UCSD-AML1 (cell line): ENCODE data around the gene UBTD2.
"Not testable (repeated sequence)": the region's sequence is repeated elsewhere in the genome, so short reads cannot be mapped to it uniquely, and the experiment has no call there.

Source experiments
- DNase-seq: peaks from one replicate; lab custom pipeline; 2025; ENCODE audit not compliant: unreplicated experiment; lab: John Stamatoyannopoulos, UW

The UBTD2 gene

DNA sequence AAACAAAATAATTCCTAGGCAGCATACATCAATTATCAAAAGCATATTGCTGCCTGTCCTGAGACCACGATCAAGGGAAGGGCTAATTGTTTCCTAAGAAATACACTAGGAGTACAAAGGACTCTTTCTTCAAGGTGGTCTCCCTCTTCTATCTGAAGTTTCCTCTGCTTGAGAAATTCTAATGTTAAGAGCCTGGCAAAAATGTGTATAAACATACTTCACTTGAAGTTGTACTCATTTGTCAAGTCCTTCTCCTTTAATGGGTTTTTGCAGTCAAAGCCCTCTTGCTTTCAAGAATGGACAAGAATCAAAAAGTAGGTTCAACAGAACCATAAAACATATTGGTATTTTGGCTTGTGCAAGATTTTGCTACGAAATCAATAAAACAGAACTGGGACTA, 31.1 kb downstream of the UBTD2 start:
- DNase-seq: no peak

DNA sequence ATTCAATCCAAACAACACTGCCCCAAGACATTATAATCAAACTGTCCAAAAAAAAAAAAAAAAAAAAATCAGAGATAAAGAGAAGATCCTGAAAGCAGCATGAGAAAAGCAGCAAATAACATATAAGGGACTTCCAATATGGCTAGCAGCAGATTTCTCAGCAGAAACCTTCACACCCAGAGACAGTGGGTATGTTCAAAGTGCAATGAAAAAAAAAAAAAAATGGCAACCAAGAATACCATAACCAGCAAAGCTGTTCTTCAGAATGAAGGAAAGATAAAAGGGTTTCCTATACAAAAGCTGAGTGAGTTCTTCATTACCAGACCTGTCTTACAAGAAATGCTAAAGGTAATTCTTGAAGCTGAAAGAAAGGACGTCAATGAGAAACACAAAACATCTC, 32.1 kb downstream of the UBTD2 start:
- no peak for DNase-seq

DNA sequence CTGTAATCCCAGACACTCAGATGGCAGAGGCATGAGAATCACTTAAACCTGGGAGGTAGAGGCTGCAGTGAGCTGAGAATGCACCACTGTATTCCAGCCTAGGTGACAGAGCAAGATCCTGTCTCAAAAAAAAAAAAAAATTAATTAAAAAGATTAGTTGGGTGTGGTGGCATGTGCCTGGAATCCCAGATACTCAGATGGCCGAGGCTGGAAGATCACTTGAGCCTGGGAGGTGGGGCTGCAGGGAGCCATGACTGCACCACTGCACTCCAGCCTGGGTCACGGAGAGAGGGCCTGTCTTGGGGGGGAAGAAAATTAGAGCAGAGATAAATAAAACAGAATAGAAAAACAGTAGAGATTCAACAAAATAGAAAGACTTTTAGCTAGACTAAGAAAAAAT, 34.9 kb downstream of the UBTD2 start:
- no peak for DNase-seq

DNA sequence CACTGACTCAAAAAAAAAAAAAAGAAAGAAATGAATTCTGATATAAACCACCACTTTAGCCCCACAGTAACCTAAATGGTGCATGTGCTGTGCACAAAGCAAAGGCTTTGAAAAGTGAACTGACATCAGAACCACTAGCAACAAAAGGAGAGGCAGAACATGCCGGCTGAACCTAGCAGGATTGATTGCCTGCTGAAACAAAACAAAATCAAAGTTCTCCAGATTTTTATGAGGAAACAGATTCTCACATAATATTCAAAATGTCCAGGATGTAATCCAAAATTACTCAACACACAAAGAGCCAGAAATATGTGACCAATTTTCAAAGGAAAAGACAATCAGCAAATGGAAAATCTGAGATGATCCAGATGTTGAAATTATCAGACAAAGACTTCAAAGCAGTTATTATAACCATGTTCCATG, 37.9 kb downstream of the UBTD2 start:
- no peak for DNase-seq

DNA sequence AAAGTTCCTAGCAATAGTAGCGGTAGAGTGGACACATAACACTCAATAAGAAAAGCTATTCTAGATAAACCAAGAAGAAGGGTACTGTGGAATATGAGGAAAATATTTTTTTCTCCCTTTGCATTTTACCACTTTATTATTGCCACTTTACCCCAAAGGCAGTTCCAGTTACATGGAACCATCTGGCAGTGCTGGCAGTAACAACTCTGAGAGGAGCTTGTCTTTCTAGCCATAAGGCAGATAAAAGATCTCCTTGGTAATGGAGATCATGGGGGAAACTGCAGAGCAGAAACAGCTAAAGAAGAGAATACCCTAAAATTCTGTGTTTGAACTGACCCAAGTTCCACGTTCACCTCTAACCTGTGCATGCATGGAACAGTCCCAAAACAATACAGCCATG, 38.5 kb downstream of the UBTD2 start:
- no peak for DNase-seq

- DNase-seq: no peak
These were observed 40.3 kb downstream of the UBTD2 start for GRCh38 chr5:172243302-172243701.

GRCh38 chr5:172238334-172238733, 45.2 kb downstream of the UBTD2 start:
- DNase-seq: no peak

- no peak for DNase-seq
These were observed 47.5 kb downstream of the UBTD2 start for GRCh38 chr5:172235827-172236736.

GRCh38 chr5:172235132-172235780, 48.3 kb downstream of the UBTD2 start:
- no peak for DNase-seq

- DNase-seq: no peak
These were observed 49.5 kb downstream of the UBTD2 start for GRCh38 chr5:172234031-172234430.

DNA sequence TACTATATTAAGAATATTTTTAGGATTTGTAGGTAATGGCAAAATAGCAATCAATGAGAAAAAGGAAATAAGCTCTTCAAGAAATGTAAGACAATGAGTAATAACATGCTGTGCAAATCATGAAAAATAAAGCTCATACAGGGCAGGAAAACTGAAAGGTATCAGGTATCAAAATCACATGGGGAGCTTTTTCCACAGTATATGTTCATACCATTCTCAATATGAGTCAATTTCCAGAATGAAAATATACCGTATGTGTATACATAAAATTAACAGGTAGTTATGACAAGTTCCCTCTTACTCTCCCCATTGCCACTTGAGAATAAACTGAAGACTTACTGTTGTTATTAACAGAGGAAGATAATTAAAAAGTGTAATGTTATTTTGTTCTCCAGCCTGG, 53.7 kb downstream of the UBTD2 start:
- DNase-seq: no peak

DNA sequence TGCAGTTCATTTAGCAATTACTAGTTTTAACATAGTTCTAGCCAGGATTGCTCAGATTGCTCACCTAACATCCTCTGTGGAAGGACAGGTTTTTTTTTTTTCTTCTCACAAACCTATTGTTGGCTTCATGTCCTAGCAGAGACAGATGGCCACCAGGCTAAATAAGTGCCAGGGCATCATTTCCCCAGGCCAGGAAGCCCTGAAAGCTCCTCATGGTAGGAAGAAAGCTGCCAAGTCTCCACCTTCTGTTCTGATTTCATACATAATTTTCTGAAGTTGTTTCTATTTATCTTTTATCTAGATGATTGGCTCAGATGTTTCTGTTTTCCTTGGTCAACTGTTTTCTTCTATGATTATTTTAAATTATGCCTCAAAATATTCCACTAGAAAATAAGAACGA, 58.6 kb downstream of the UBTD2 start:
- no peak for DNase-seq

DNA sequence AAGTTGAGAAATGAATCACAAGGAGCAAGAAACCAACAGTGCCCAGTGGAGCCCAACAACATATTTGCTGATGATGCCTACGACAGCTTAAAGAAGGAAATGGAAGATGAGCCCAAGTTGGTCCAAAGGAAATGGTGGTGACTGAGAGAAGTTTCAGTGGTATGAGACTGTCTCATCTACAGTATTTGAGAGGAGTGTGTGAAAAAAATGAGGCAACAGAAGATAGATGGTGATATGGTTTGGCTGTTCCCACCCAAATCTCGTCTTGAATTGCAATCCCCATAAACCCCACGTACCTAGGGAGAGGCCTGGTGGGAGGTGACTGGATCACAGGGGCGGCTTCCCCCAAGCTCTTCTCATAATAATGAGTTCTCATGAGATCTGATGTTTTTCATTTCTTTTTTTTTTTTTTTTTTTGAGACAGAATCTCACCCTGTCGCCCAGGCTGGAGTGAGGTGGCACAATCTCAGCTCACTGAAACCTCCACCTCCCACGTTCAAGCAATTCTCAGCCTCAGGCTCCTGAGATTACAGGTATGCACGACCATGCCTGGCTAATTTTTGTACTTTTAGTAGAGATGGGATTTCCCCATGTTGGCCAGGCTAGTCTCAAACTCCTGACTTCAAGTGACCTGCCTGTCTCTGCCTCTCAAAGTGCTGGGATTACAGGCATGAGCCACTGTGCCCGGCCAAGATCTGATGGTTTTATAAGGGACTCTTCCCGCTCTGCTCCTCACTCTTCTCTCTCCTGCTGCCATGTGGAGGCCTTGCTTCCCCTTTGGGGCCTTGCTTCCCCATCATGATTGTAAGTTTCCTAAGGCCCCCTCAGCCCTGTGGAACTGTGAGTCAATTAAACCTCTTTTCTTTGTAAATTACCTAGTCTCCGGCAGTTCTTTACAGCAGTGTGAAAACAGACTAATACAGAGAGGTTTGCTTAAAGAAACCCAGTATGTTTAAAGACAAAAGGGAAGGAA, 59.4 kb downstream of the UBTD2 start:
- DNase-seq: no peak

GRCh38 chr5:172219296-172219695, 64.3 kb downstream of the UBTD2 start:
- DNase-seq: no peak

DNA sequence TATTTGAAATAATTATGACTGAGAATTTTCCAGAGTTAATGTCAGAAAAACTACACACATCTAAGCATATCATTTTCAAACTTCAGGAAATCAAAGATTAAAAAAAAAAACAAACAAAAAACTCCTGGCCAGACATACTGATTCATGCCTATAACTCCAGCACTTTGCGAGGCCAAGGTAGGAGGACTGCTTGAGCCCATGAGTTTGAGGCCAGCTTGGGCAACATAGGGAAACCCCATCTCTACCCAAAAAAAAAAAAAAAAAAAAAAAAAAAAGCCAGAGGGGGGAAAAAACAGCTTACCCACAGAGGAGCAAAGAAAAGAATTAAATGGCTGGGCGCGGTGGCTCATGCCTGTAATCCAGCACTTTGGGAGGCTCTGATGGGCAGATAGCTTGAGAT, 67.2 kb downstream of the UBTD2 start:
- DNase-seq: no peak

- no peak for DNase-seq
These were observed 70.4 kb downstream of the UBTD2 start for GRCh38 chr5:172213126-172213525.

GRCh38 chr5:172211676-172212075, 71.9 kb downstream of the UBTD2 start:
- DNase-seq: no peak

DNA sequence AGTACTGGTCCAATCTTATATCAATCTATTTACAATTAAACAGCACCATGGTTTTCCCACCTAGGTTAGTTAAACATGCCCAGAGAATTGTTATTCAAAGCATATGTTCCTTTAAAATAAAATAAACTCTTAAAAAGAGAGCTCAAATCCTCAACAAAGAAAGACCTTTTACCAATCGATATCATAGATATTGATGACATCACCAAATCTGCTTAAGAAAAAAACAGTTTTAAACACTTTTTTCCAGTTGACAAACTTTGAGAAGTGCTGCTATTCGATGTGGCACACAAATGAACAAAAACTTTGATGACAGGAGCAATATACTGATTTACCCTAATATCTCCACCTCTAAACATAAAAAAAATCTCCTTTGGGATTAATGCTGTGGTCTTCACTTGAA, 73.8 kb downstream of the UBTD2 start:
- no peak for DNase-seq

DNA sequence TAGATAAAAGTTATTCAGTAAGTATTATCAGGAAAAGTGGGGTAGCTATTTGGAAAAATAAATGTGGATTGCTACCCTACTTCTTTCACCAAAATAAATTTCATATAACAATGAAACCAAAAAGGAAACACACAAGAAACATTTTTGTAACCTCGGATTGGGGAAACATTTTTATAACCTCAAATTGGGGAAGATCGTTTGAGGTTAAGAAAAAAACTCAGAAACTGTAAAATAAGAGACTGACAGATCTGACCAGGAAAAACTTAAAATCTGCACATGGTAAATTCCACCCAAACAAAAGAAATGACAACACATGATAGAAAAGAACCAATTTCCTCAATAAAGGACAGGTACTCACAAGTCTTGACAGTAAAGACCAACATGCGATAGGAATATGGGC, 76.1 kb downstream of the UBTD2 start:
- DNase-seq: no peak

GRCh38 chr5:172205984-172206383, 77.6 kb downstream of the UBTD2 start:
- DNase-seq: not testable (repeated sequence)

DNA sequence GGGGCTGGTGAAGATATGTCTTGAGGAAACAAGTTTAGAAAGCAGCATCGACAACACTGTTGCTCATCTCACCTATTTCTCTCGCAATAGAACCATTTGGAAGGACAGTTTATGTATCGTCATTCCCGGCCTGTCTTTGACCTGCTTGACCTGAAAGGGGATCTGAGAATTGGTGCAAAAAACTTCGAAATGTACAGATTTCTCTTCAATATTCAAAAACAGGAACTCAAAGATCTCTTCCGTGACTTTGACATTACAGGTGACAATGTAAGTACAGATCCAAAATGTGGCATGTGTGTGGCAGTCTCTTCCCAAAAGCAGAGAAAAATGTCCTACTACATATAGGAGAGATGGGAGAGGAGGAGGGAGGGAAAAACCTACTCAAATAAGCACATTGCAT, 83.1 kb downstream of the UBTD2 start:
- no peak for DNase-seq
